K562 (cell line): ENCODE measurements around the gene HOXA1. TPM values are rescaled to one million over a fixed set of nuclear protein-coding genes. Genes with fewer than 3 reads are reported as not detected.

ENCODE experiments used
- ATAC-seq: fragments of 200-7000 bp; cut with Tn5 transposase; 3 replicates; pipeline ENCODE4 v1.9.1; 2020; ENCODE audit warnings: moderate library complexity
- BruUV-seq: library from RNA; stranded (reverse); fragments of 400-500 nt; replicated peaks from 2 replicates; lab custom pipeline; 2021; lab: Mats Ljungman, UMichigan
- CTCF ChIA-PET: fragments of 300-600 bp; formaldehyde crosslinking; extraction: SDS; loops from one replicate; lab custom pipeline; 2021; ENCODE audit warnings: low intra/inter-chr PET ratio; lab: Yijun Ruan, JAX
- POLR2A ChIA-PET: fragments of 300-600, 350-650 bp; sonication (Branson Sonifier 250); formaldehyde crosslinking; extraction: SDS; loops from one replicate; lab custom pipeline; 2021; ENCODE audit warnings: antibody characterized with exemption, inconsistent platforms; lab: Yijun Ruan, JAX
- DNase-seq, 4 experiments: peaks; one replicate each; pipeline versions ENCODE4 v3.0.0 to v3.0.0-alpha.2; 2011 to 2018; ENCODE audit warnings: low spot score in 3 of 4, mixed read lengths in 3 of 4; ENCODE audit errors: extremely low read depth in 1 of 4
- FAIRE-seq: peaks from 2 replicates; lab custom pipeline; 2011; peaks lifted over from hg19 to GRCh38; lab: Jason Lieb, UNC
- H2AFZ ChIP-seq: 2 replicates; pipeline ENCODE4 v1.6.0; 2011; ENCODE audit warnings: low read depth, low read length, control low read depth, inconsistent platforms
- H3K27ac ChIP-seq: fragments of 200-600 bp; 3 replicates; pipeline ENCODE4 v1.8.0; 2011; ENCODE audit warnings: low read depth, mild to moderate bottlenecking, control low read depth, inconsistent platforms, low read length, moderate library complexity, mixed read lengths; ENCODE audit errors: extremely low read depth
- H3K27me3 ChIP-seq, 2 experiments: fragments of 300-600 bp in 1 of 2; 2 replicates in 1 of 2; 3 replicates in 1 of 2; pipeline versions ENCODE4 v1.6.0 to v1.8.0; 2011; ENCODE audit warnings: inconsistent platforms in 2 of 2, low read length in 2 of 2, mild to moderate bottlenecking in 1 of 2, mixed read lengths in 1 of 2, moderate library complexity in 1 of 2; ENCODE audit not compliant: control insufficient read depth in 2 of 2, insufficient read depth in 2 of 2
- H3K36me3 ChIP-seq: fragments of 300-600 bp; 3 replicates; pipeline ENCODE4 v1.8.0; 2011; ENCODE audit warnings: mild to moderate bottlenecking, low read length, inconsistent platforms; ENCODE audit not compliant: control insufficient read depth, insufficient read depth
- H3K4me1 ChIP-seq, 2 experiments: fragments of 200-600 bp in 1 of 2; replicated peaks in 1 of 2; 2 replicates in 1 of 2; 3 replicates in 1 of 2; pipeline versions ENCODE4 v1.5.1 to v1.8.0; 2011; ENCODE audit warnings: inconsistent platforms in 2 of 2, low read length in 2 of 2, mild to moderate bottlenecking in 1 of 2, mixed read lengths in 1 of 2, moderate library complexity in 1 of 2; ENCODE audit not compliant: control insufficient read depth in 2 of 2, insufficient read depth in 2 of 2
- H3K4me2 ChIP-seq: 2 replicates; pipeline ENCODE4 v1.6.1; 2011; ENCODE audit warnings: low read length, control low read depth, inconsistent platforms, mixed read lengths; ENCODE audit not compliant: insufficient read depth
- H3K4me3 ChIP-seq: fragments of 200-600 bp; sonication (generic), shearing (Covaris generic); 2 replicates; pipeline ENCODE4 v1.5.1; 2016; ENCODE audit warnings: control low read depth, inconsistent platforms
- H3K79me2 ChIP-seq: fragments of 200-600 bp; 3 replicates; pipeline ENCODE4 v1.8.0; 2011; ENCODE audit warnings: low read length, inconsistent platforms; ENCODE audit not compliant: control insufficient read depth, insufficient read depth
- H3K9ac ChIP-seq, 2 experiments: 2 replicates each; pipeline versions ENCODE4 v1.6.0 to v1.6.1; 2011; ENCODE audit warnings: low read depth in 2 of 2, low read length in 2 of 2, control low read depth in 1 of 2, inconsistent platforms in 1 of 2, mild to moderate bottlenecking in 1 of 2, mixed read lengths in 1 of 2; ENCODE audit not compliant: insufficient read depth in 1 of 2
- H3K9me1 ChIP-seq: one replicate; pipeline ENCODE4 v1.6.0; 2011; ENCODE audit warnings: inconsistent platforms, mild to moderate bottlenecking, low read length, moderate library complexity; ENCODE audit not compliant: control insufficient read depth, insufficient read depth
- H3K9me3 ChIP-seq: replicated peaks from 2 replicates; pipeline ENCODE4 v1.5.1; 2011; ENCODE audit warnings: low read depth, low read length, inconsistent platforms; ENCODE audit not compliant: control insufficient read depth, insufficient read depth
- H4K20me1 ChIP-seq: replicated peaks from 2 replicates; pipeline ENCODE4 v1.6.1; 2011; ENCODE audit warnings: low read length, inconsistent platforms, mixed read lengths; ENCODE audit not compliant: control insufficient read depth, insufficient read depth
- ARID2 ChIP-seq: fragments of 450-650 bp; IDR thresholded peaks from 2 replicates; pipeline ENCODE4 v1.6.1; 2017; ENCODE audit warnings: antibody characterized with exemption, mild to moderate bottlenecking
- CC2D1A ChIP-seq: fragments of 450-650 bp; IDR thresholded peaks from 2 replicates; pipeline ENCODE4 v1.6.1; 2017; ENCODE audit warnings: mild to moderate bottlenecking
- COPS2 ChIP-seq: fragments of 450-650 bp; conservative IDR thresholded peaks from 2 replicates; pipeline ENCODE4 v1.6.1; 2016; ENCODE audit warnings: mild to moderate bottlenecking, moderate library complexity
- MAX ChIP-seq: sonication (generic); formaldehyde crosslinking; IDR thresholded peaks from 2 replicates; pipeline ENCODE4 v1.9.0; 2022; ENCODE audit warnings: mild to moderate bottlenecking, missing genetic modification reagents
- MCM5 ChIP-seq: fragments of 450-650 bp; IDR thresholded peaks from 2 replicates; pipeline ENCODE4 v1.6.1; 2016; ENCODE audit warnings: low read depth
- RBFOX2 ChIP-seq: fragments of 200-400 bp; formaldehyde crosslinking; IDR thresholded peaks from 2 replicates; pipeline ENCODE4 v1.6.1; 2017; ENCODE audit warnings: low read depth, mild to moderate bottlenecking, low read length, moderate library complexity
- RBM22 ChIP-seq: fragments of 200-400 bp; formaldehyde crosslinking; IDR thresholded peaks from 2 replicates; pipeline ENCODE4 v1.6.1; 2018; ENCODE audit warnings: low read length, low read depth; ENCODE audit not compliant: poor library complexity, severe bottlenecking
- WGBS: fragments of 100-300 bp; shearing (Covaris generic); methylation state at CpG from one replicate; pipeline ENCODE4 v1.1.6; 2016; ENCODE audit warnings: low coverage, mixed read lengths; ENCODE audit not compliant: insufficient coverage; ENCODE audit errors: missing lambda C conversion rate; 5-methylcytosine and 5-hydroxymethylcytosine counted together
- in situ Hi-C: fragments of 300-500 bp; cut with MboI; formaldehyde crosslinking; loops from 4 replicates; pipeline ENCODE4 v1.15.0; 2018; ENCODE audit warnings: inconsistent platforms, mixed read lengths
- intact Hi-C: fragments of 100-400 bp; cut with micrococcal nuclease; formaldehyde crosslinking; loops from 2 replicates; pipeline ENCODE4 v1.14.2; 2022
- polyA plus RNA-seq, 8 experiments: library from polyadenylated mRNA; depleted of rRNA in 4 of 8; stranded (reverse) in 5 of 8; unstranded in 3 of 8; fragments of >200 nt; fragmentation: Nextera tagmentation in 2 of 8; fragmentation: Illumina TruSeq in 1 of 8; extraction: Ambion mirVana in 2 of 8; extraction: Trizol in 1 of 8; gene quantifications; 2 replicates each; pipeline versions ENCODE4 v1.2.1 to v1.2.3, GENCODE V29; 2011 to 2014; ENCODE audit warnings: inconsistent platforms in 1 of 8, missing spikeins in 1 of 8
- total RNA-seq, 7 experiments: library from RNA; depleted of rRNA in 6 of 7; stranded (reverse); fragments of >200 nt in 6 of 7; fragmentation: Illumina TruSeq in 2 of 7; extraction: Trizol in 2 of 7; gene quantifications; 2 replicates each; pipeline versions ENCODE4 v1.2.1 to v1.2.3, GENCODE V29; 2011 to 2021; ENCODE audit warnings: low replicate concordance in 1 of 7

The HOXA1 gene
- total and polyA plus RNA-seq, 9 of the 15 experiments (the other 6 are each of a cell fraction or from before 2014, with no cell fraction given): 0.03 to 0.63 (median 0.09) TPM; not detected in 4

GRCh38 chr7:27143950-27144780 lies 48.4 kb upstream of the HOXA1 start:
- no peak overlapping the region for H3K4me3 ChIP-seq
- 35% methylated on average over 37 of the region's 40 CpGs for WGBS
- H3K4me1 ChIP-seq: peaks cover 0 to 20% of the 10 kb centered on the region in 2 experiments; a peak in 2 of 5 replicates
- no peaks in the 10 kb centered on the region for H3K79me2 ChIP-seq
- no peak overlapping the region for H3K9ac ChIP-seq
- no TSS peak for BruUV-seq
- FAIRE-seq (no peak), DNase-seq (no peak), ATAC-seq (no peak)
- H3K4me2 ChIP-seq: no peak overlapping the region
- CTCF ChIA-PET: no interaction called here
- H3K9me1 ChIP-seq: no peaks in the 10 kb centered on the region
- no peak overlapping the region for H3K27ac ChIP-seq
- H4K20me1 ChIP-seq: no peaks in the 10 kb centered on the region
- H3K9me3 ChIP-seq: no peaks in the 10 kb centered on the region
- no peaks in the 10 kb centered on the region for H3K36me3 ChIP-seq
- H2AFZ ChIP-seq: no peak overlapping the region
- POLR2A ChIA-PET: interaction anchor here (0.6 to 0.7 kb wide), 3 partner anchors 18 to 468 kb away, joined by 3 to 4 read pairs (median 3); no protein-coding TSS in a partner anchor
- H3K27me3 ChIP-seq: peaks cover 30 to 91% of the 10 kb centered on the region in 2 experiments
- intact Hi-C loops (no loop called here), in situ Hi-C loops (loop anchor here (10.0 kb wide), 1 partner anchor 289 kb away; no protein-coding TSS in a partner anchor)
- TF ChIP-seq MCM5: no peak
- TF ChIP-seq RBM22: no peak
- no peak for TF ChIP-seq RBFOX2
- no peak for TF ChIP-seq MAX (CRISPR knock-in tag)
- no peak for TF ChIP-seq CC2D1A
- TF ChIP-seq ARID2: no peak
- no peak for TF ChIP-seq COPS2
